ENCODE data around the gene SEC63.

Gene SEC63

GRCh38 chr6:107956181-107956580 is 1.8 kb downstream of the SEC63 start:
- no peak for TF ChIP-seq CTCF (IDR thresholded peaks at IDR 0.05)

- TF ChIP-seq CTCF (IDR thresholded peaks at IDR 0.05), result no peak
Measured at GRCh38 chr6:107943626-107944439, 14.2 kb downstream of the SEC63 start.

GRCh38 chr6:107942142-107942541 is 15.9 kb downstream of the SEC63 start:
- no peak for TF ChIP-seq CTCF (IDR thresholded peaks at IDR 0.05)

GRCh38 chr6:107941627-107942026 is 16.4 kb downstream of the SEC63 start:
- no peak for TF ChIP-seq CTCF (IDR thresholded peaks at IDR 0.05)

GRCh38 chr6:107941199-107941598 is 16.8 kb downstream of the SEC63 start:
- TF ChIP-seq CTCF (IDR thresholded peaks at IDR 0.05), result no peak

GRCh38 chr6:107936162-107936909 is 21.7 kb downstream of the SEC63 start:
- TF ChIP-seq CTCF (IDR thresholded peaks at IDR 0.05), result no peak

GRCh38 chr6:107932580-107932979 is 25.4 kb downstream of the SEC63 start:
- TF ChIP-seq CTCF (IDR thresholded peaks at IDR 0.05), result no peak
